Measurements from ENCODE around the gene GMPPA.

DNA sequence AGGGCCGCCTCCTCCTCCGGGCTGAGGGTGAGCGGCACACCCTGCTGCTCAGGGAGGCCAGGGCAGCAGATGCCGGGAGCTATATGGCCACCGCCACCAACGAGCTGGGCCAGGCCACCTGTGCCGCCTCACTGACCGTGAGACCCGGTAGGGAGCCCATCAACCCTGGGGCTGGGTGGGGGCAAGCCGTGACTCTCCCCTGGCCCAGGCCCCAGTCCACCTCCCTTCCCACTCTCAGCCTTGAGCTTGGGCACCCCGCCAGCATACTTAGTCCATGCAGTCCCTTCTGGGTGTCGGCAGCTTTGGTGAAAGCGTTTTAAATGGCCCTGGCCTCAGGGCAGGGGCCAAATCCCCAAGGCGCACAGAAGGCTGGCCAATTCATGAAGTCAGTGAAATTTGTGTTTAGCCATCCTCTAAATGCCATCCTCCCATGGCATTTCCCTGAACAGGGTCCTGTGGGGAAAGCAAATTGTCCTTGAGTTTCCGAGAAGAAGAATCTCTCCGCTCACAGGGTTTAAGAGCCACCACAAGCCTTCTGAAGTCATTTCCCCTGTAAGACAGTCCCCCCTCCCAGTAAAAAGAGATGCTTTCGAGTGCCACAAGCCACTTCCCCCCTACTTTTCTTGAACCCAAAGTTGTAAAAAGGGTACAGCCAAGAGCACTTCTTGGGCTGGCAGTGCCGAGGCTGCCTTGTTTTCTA lies 46.9 kb upstream of the GMPPA start:
- no peak for TF ChIP-seq POLR2A (IDR thresholded peaks at IDR 0.05)
- TF ChIP-seq, protein P1, sequence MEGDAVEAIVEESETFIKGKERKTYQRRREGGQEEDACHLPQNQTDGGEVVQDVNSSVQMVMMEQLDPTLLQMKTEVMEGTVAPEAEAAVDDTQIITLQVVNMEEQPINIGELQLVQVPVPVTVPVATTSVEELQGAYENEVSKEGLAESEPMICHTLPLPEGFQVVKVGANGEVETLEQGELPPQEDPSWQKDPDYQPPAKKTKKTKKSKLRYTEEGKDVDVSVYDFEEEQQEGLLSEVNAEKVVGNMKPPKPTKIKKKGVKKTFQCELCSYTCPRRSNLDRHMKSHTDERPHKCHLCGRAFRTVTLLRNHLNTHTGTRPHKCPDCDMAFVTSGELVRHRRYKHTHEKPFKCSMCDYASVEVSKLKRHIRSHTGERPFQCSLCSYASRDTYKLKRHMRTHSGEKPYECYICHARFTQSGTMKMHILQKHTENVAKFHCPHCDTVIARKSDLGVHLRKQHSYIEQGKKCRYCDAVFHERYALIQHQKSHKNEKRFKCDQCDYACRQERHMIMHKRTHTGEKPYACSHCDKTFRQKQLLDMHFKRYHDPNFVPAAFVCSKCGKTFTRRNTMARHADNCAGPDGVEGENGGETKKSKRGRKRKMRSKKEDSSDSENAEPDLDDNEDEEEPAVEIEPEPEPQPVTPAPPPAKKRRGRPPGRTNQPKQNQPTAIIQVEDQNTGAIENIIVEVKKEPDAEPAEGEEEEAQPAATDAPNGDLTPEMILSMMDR (IDR thresholded peaks at IDR 0.05) = no peak
